ENCODE data around the gene PLEKHG4B. TPM values are rescaled to one million over a fixed set of nuclear protein-coding genes. Genes with fewer than 3 reads are reported as not detected.

The PLEKHG4B gene
- total and polyA plus RNA-seq, 2 of the 4 experiments (the other 2 are of a cell fraction): 1.1 TPM

GRCh38 chr5:76358-77169 is 15.4 kb upstream of the PLEKHG4B start (continued):
- TF ChIP-seq, protein P1, sequence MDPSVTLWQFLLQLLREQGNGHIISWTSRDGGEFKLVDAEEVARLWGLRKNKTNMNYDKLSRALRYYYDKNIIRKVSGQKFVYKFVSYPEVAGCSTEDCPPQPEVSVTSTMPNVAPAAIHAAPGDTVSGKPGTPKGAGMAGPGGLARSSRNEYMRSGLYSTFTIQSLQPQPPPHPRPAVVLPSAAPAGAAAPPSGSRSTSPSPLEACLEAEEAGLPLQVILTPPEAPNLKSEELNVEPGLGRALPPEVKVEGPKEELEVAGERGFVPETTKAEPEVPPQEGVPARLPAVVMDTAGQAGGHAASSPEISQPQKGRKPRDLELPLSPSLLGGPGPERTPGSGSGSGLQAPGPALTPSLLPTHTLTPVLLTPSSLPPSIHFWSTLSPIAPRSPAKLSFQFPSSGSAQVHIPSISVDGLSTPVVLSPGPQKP (IDR thresholded peaks at IDR 0.05; ENCODE audit: borderline replicate concordance, low read depth, low read length): no peak
- no peak for TF ChIP-seq RCOR1 (IDR thresholded peaks at IDR 0.05; ENCODE audit: insufficient replicate concordance, low read length)

DNA sequence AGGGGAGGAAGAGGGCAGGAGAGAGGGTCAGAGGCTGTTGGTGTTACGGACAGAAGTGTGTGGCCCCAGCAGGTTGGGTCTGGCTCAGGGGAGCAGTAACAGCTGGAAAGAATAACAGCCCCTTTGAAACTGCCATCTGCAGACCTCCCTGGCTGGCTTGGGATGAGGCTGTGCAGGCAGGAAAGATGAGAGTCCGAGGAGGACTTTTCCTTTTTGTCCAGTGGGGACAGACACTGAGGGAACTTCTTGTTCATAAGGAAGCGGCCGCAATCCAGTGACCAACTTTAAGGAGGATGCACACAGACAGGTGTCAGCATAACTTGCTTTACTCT is 14.8 kb upstream of the PLEKHG4B start:
- Histone ChIP-seq H3K79me1 (ENCODE audit: low read depth in 1 of 2, low read length in 2 of 2) (no peaks in the 10 kb centered on the region), H3K9me1 (ENCODE audit: insufficient read depth, low read length) (no peaks in the 10 kb centered on the region; the same call in 1 of the 2 replicates), H3K23ac (ENCODE audit: low read depth, low read length) (no peak overlapping the region), H2AFZ (replicated peaks; ENCODE audit: low read length, poor library complexity) (no peak overlapping the region), H3K36me3 (ENCODE audit: control insufficient read depth, insufficient read depth, low read length) (no peaks in the 10 kb centered on the region), H3K4me2 (ENCODE audit: low read depth, low read length) (no peak overlapping the region), H3K56ac (ENCODE audit: extremely low read depth, insufficient read depth, low read length) (no peak overlapping the region), H2AK9ac (replicated peaks; ENCODE audit: low read depth, low read length, poor library complexity) (no peak overlapping the region), H3K4me3 (ENCODE audit: insufficient read depth, low read depth, low read length) (no peak overlapping the region), H3K4ac (ENCODE audit: low read depth, low read length) (no peak overlapping the region), H2BK120ac (ENCODE audit: low read depth, low read length) (no peak overlapping the region), H3K18ac (ENCODE audit: low read depth, low read length) (no peak overlapping the region), H2AK5ac (ENCODE audit: low read depth, low read length) (no peak overlapping the region), H3K27ac (ENCODE audit: insufficient read depth, low read length) (no peak overlapping the region), H3K4me1 (ENCODE audit: control insufficient read depth, insufficient read depth, low read length) (peaks cover 3% of the 10 kb centered on the region; the same call in 1 of the 2 replicates), H4K5ac (ENCODE audit: low read depth, low read length) (no peak overlapping the region), H2BK5ac (ENCODE audit: low read depth, low read length, poor library complexity, severe bottlenecking) (no peak overlapping the region), H3K9me3 (ENCODE audit: control insufficient read depth, insufficient read depth, low read length) (no peaks in the 10 kb centered on the region), H2BK20ac (ENCODE audit: low read depth, low read length) (no peak overlapping the region), H3K9ac (ENCODE audit: low read depth, low read length) (no peak overlapping the region), H4K8ac (ENCODE audit: low read depth in 2 of 2, low read length in 2 of 2) (no peak overlapping the region), H2BK15ac (ENCODE audit: low read depth, low read length) (no peak overlapping the region), H4K91ac (ENCODE audit: insufficient read depth, low read depth, low read length) (no peak overlapping the region), H4K20me1 (ENCODE audit: insufficient read depth, low read length) (no peaks in the 10 kb centered on the region), H3K14ac (replicated peaks; ENCODE audit: low read depth, low read length) (no peak overlapping the region), H3K27me3 (ENCODE audit: control insufficient read depth, insufficient read depth, low read length) (peaks cover 63% of the 10 kb centered on the region)
- TF ChIP-seq RAD21 (IDR thresholded peaks at IDR 0.05; ENCODE audit: low read length): no peak
- ChIA-PET POLR2A (ENCODE audit: unreplicated experiment) (no interaction called here), CTCF (no interaction called here)
- in situ Hi-C loops (cut with MboI; ENCODE audit: low sequenced_read_pairs) (no loop called here), dilution Hi-C loops (cut with HindIII; ENCODE audit: low sequenced_read_pairs, unreplicated experiment) (no loop called here), intact Hi-C loops (cut with micrococcal nuclease) (no loop called here)
- no TSS peak for BruUV-seq (replicated peaks)
- DNase-seq: no peak
- no peak for ATAC-seq (ENCODE audit: low read depth)
- 17% methylated on average over 1 of the region's 4 CpGs; no CpG with 5 or more reads in 1 of the 2 experiments for WGBS, 2 experiments (ENCODE audit: extremely low coverage in 2 of 2, insufficient read length in 1 of 2)

Data from IMR-90 (cell line).